ENCODE results near the gene KLK11. TPM values are rescaled to one million over a fixed set of nuclear protein-coding genes. Genes with fewer than 3 reads are reported as not detected.

KLK11 gene
- total and polyA plus RNA-seq, 2 of the 8 experiments (the other 6 are each of a cell fraction or from before 2014, with no cell fraction given): 0.45 TPM; not detected in 1

GRCh38 chr19:51026554-51026831 is at the start of gene KLK11 (continued):
- TF ChIP-seq, protein P1, sequence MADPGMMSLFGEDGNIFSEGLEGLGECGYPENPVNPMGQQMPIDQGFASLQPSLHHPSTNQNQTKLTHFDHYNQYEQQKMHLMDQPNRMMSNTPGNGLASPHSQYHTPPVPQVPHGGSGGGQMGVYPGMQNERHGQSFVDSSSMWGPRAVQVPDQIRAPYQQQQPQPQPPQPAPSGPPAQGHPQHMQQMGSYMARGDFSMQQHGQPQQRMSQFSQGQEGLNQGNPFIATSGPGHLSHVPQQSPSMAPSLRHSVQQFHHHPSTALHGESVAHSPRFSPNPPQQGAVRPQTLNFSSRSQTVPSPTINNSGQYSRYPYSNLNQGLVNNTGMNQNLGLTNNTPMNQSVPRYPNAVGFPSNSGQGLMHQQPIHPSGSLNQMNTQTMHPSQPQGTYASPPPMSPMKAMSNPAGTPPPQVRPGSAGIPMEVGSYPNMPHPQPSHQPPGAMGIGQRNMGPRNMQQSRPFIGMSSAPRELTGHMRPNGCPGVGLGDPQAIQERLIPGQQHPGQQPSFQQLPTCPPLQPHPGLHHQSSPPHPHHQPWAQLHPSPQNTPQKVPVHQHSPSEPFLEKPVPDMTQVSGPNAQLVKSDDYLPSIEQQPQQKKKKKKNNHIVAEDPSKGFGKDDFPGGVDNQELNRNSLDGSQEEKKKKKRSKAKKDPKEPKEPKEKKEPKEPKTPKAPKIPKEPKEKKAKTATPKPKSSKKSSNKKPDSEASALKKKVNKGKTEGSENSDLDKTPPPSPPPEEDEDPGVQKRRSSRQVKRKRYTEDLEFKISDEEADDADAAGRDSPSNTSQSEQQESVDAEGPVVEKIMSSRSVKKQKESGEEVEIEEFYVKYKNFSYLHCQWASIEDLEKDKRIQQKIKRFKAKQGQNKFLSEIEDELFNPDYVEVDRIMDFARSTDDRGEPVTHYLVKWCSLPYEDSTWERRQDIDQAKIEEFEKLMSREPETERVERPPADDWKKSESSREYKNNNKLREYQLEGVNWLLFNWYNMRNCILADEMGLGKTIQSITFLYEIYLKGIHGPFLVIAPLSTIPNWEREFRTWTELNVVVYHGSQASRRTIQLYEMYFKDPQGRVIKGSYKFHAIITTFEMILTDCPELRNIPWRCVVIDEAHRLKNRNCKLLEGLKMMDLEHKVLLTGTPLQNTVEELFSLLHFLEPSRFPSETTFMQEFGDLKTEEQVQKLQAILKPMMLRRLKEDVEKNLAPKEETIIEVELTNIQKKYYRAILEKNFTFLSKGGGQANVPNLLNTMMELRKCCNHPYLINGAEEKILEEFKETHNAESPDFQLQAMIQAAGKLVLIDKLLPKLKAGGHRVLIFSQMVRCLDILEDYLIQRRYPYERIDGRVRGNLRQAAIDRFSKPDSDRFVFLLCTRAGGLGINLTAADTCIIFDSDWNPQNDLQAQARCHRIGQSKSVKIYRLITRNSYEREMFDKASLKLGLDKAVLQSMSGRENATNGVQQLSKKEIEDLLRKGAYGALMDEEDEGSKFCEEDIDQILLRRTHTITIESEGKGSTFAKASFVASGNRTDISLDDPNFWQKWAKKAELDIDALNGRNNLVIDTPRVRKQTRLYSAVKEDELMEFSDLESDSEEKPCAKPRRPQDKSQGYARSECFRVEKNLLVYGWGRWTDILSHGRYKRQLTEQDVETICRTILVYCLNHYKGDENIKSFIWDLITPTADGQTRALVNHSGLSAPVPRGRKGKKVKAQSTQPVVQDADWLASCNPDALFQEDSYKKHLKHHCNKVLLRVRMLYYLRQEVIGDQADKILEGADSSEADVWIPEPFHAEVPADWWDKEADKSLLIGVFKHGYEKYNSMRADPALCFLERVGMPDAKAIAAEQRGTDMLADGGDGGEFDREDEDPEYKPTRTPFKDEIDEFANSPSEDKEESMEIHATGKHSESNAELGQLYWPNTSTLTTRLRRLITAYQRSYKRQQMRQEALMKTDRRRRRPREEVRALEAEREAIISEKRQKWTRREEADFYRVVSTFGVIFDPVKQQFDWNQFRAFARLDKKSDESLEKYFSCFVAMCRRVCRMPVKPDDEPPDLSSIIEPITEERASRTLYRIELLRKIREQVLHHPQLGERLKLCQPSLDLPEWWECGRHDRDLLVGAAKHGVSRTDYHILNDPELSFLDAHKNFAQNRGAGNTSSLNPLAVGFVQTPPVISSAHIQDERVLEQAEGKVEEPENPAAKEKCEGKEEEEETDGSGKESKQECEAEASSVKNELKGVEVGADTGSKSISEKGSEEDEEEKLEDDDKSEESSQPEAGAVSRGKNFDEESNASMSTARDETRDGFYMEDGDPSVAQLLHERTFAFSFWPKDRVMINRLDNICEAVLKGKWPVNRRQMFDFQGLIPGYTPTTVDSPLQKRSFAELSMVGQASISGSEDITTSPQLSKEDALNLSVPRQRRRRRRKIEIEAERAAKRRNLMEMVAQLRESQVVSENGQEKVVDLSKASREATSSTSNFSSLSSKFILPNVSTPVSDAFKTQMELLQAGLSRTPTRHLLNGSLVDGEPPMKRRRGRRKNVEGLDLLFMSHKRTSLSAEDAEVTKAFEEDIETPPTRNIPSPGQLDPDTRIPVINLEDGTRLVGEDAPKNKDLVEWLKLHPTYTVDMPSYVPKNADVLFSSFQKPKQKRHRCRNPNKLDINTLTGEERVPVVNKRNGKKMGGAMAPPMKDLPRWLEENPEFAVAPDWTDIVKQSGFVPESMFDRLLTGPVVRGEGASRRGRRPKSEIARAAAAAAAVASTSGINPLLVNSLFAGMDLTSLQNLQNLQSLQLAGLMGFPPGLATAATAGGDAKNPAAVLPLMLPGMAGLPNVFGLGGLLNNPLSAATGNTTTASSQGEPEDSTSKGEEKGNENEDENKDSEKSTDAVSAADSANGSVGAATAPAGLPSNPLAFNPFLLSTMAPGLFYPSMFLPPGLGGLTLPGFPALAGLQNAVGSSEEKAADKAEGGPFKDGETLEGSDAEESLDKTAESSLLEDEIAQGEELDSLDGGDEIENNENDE (IDR thresholded peaks at IDR 0.05; ENCODE audit: insufficient replicate concordance, low read length): no peak
- TF ChIP-seq SRF (IDR thresholded peaks at IDR 0.05; ENCODE audit: low read depth, low read length): no peak

Data from H1 (cell line).